Stimulated activated CD8-positive, alpha-beta memory T cell treated with anti-CD3 and anti-CD28 coated beads, Interleukin-15, amount 100 ng/mL, for 48 hours (primary cell): ENCODE data around the gene TNS3.
"Not testable (repeated sequence)": the region's sequence is repeated elsewhere in the genome, so short reads cannot be mapped to it uniquely, and the experiment has no call there.

ENCODE experiments used
- DNase-seq, 2 donors: peaks; one replicate each; pipeline ENCODE4 v3.0.0-alpha.2; 2020; ENCODE audit warnings: low read depth in 2 of 2

TNS3 gene

DNA sequence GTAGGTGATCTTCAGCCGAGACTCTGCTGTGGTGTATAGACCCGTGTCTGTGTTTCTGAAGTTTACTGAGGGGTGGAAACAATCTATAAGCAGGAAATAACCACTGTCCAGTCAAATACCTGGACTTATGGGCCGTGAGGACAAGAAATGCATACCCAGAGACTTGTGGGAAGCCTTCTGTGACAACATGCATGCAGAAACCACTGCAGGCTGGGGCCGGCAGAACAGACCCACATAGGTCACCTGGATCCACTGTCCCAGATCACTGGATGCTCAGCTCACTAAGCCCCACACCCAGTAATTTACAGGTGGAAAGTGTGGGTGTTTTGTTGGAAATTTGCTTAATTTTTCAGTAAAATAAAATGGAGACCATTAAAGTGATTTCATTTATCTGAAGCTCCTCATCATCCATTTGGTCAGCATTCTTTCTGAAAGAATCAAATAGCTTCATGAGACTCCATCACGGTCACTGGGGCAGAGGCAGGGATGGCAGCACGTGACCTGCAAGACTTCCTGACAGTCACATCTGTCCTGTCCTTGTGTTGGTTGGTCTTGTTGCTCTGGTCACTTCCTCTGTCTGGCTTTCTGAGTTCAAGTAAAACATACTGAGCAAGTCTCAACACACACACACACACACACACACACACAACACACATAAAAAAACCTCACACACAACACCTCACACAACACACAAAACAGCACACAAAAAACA is 108.3 kb downstream of the TNS3 start:
- DNase-seq: no peak

DNA sequence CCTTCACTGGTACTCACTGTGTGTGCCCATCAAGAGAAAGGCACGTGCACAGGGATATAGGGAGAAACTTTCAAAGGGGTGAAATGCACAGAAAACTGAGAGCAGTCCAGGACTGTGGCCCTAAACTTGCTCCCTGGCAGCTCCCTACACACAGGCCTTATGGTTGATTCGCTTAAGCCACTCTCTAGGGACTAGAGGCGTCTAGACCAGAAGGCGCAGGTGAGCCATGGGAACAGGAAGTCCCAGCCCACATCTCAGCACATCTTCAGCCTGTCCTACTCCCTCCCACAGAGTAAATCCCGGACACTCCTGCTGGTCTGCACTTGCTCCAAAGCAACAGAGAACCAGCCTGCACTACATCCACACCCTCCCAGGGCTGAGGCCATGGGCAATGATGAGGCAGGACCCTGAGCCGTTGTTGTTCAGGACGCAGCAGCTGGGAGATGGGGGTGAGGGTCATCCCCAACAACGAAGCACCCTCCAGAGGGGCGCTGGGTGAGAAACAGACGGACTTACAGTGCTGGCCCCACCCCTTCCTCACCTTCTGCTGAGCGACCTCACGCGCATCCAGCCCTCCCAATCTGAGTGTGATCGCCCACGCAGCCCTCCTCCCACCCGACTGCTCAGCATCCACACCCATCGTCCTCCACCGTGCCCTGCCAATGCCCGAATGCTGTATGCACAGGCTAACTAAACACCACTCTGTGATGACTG is 109.3 kb downstream of the TNS3 start:
- DNase-seq: no peak

DNA sequence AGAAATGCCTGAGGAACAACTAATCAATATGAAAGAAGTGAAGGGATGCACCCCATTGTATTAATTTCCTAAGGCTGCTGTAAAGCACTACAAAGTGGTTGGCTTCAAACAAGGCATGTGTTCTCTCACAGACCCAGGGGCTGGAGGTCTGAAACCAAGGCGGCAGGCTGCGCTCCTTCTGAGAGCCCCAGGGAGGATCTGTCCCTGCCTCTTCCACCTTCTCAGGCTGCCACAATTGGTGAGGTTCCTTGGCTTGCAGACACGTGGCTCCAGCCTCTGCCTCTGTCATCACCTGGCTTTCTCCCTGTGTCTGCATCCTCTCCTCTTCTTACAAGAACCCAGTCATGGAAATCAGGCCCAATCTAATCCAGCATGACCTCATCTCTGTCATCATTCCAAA is 110.1 kb downstream of the TNS3 start:
- DNase-seq: no peak

DNA sequence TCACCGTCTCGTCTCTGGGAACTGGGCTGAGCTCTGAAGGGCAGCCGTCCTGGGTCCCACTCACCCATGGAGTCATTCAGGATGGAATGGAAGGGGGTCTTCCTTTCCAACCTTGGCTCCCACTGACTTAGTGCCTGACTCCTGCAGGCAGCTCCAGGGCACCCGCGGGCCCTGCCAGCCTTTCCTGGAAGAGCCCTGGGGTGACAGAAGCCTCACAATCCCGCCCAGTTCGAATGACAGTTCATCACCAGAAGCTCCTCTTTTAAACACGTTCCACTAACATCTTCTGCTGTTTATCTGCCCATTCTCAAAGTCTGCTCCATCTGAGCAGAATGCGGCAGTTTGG is 110.6 kb downstream of the TNS3 start:
- no peak for DNase-seq

DNA sequence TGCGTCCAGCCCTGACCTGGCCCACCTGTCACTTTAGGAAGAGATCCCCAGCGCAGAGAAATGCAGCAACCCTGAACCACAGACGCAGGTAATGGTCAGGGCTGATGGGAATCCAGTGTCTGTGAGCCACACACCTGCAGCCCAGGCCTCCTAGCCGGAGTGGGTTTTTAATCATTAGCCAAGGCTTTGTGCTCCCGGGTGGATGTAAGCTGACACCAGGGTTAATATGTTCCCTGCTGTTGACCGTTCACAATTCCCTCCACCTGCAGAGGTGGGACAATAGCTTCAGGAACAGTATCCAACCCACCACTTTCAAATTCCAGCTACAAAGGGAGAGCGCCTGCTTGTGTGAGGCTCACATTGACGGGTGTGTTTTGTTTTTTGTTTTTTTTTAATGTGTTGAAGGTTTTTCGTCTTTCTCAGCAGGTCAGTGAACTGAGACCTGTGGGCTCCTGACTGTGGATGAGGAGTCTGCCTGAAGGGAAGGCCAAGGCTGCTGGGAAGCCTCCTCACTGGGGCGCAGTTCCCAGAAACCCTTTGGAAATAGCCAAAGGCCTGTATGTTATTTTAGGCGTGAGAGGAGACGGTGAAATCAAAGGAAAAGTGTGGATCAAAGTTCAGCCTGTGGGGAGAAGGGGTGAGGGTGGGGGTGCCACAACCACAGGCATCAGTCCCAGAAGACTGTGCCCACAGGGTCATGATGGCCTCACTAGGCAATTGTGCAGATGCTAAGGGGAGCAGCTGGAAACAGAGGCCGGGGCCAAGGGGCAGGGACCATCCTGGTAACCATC is 111.1 kb downstream of the TNS3 start:
- DNase-seq: no peak

DNA sequence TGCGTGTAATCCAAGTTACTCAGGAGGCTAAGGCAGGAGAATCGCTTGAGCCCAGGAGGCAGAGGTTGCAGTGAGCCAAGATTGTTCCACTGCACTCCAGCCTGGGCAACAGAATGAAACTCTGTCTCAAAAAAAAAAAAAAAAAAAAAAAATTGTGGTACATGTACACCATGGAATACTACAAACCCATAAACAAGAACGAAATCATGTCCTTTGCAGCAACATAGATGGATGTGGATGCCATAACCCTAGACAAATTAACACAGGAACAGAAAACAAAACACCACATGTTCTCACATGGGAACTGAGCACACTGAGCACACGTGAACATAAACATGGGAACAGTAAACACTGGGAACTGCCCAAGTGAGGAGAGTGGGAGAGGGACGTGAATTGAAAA is 112.1 kb downstream of the TNS3 start:
- not testable (repeated sequence) for DNase-seq

DNA sequence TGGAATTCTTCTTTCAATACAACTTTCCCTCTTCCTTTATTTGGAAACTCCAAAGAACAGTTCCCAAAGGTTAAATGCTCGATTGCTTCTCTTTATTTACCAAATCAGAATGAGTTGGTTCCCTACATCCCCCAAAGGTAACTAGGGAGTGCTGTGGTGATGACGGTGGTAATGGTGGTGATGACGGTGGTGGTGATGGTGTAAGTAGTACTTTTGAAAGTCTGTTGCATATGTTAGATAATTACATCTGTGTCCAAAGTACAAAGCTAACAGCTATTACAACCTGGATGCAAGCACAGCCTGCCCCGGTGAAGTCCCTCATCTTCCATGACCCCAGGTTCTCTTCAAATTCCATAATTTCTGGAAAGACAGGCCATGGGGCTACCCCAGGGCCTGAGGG is 115.1 kb downstream of the TNS3 start:
- no peak for DNase-seq

DNA sequence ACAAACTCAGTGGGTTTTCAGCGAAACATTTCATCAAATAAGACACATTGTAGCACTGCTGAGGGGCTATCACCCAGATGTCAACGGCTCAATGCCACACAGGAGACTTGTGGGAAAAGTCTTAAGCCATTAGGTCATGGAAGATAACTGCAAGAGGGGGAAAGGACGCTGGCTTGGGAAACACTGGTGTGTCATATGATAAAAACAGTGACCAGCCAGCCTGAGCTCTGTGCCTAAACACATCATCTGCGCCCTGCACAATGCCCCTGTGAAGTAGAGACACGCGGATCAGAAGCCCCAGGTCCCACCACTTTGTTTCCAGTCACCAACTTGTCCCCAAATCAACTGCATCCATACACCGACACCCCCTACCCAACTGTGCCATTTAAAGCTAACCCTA is 116.7 kb downstream of the TNS3 start:
- DNase-seq: no peak

DNA sequence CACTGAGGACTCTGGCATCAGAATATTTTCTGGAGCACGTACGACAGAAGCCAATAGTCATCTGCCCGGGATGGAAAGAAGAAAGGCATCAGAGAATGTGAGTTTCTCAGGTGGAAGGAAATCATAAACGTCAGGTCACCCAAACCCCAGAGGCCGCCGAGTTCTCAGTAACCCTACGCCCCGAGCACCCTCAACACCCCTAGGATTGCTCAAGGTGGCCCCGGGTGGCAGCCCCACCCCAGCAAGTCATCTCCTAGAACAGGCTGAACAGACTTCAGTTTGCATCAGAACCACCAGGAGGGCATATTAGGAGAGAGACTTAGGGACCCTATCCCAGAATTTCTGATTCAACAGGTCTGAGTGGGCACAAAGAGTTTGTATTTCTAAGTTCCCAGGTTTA is 117.6 kb downstream of the TNS3 start:
- DNase-seq: no peak

DNA sequence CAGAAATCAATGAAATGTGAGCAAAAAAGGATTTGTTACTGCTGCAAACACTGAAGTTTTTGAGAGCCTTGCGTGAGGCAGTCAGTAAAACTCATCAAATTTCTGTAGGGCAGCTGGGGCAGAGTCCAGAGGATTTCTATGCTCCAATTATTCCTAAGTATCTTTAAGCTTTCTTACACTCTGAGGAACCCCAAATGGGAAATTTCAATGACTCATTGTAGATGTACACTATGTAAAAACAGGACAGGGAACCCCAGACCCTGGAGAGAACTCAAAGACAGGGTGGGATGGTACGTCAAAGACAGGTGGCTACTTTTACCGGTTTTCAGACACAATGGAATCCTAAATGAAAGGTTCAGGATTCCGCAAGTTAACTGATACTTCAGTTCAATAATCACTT is 120.2 kb downstream of the TNS3 start:
- no peak for DNase-seq

DNA sequence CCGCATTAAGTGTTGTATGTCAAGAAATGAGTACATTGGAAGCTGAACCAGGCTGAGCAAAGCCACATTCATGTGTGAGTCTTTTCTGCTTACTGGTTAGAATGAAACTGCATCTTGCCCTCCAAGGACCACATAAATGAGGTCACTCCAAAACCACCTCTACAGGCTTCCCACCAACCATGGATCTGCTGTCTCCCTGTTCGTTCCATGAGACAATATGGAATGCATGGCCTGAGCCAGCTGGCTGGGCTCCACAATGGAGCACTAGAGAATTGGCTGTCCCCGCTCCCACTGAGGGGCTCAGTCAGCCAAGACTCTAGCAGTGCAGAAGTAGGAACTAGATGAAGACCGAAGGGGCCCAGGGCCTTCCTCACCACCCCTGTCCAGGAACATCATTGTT is 120.8 kb downstream of the TNS3 start:
- DNase-seq: no peak

DNA sequence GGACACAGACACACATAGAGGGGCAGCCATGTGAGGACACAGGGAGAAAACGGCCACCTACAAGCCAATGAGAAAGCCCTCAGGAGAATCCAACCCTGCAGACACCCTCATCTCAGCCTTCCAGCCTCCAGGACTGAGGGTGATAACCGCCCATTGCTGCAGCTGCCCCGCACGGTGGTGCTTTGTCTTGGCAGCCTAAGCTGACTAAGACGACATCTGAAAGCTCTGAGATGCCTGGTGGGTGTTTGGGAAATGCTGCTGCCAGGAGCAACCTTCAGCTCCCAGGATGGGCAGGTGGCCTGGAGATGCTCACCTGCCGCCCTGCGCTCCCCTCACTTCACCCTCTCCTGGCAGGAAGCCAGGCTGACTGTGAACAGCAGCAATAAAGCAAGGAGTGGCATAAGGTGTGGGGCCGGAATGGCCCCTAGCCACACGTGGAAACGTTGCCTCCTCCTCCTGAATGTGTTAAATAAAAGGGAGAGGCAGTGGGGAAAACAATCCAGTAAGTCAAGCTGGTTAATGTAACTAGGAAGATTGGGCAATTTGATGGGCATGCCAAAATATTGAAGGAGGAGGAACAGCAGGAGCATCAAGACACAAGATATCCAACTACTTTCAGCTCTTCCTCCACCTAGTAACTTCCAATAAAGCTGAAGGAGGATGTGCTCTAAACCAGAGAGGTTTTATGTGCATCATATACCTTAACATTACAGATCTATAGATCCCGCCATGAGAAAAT is 121.5 kb downstream of the TNS3 start:
- DNase-seq: no peak

DNA sequence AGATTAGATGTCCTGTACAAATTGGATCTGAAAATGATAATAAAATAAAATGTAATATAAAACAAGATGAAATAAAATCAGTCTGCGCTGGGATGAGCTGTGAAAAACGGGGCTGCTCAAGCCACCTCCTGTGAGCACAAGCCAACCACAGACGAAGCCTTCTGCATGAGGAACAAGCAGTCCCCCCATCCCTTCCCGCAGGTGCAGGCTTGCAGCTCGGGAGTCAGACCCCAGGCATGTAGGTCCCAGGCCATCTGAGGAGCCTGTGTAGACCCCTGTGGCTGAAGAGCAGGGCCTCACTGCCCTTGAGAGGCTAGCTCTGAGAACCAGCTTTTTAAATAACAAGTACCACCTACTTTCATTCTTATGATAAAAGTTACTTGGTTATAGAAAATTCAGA is 123.4 kb downstream of the TNS3 start:
- no peak for DNase-seq

DNA sequence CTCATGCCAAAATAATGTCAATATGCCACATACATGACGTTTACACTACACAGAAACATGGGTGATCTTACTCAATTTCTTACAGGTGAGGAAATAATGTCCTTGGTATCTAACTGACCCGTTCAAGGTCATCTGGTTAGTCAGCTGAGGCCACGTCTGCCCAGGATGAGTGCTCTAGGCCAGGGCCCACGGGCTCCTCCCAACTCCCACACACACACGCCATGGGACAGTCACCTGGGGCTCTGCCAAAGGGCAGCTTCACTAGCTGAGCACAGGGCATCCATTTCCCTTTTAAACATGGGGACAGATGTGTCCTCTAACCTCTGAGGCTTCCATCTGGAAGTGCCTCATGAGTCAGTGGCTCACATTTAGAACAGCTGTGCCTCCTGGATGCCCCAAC is 123.9 kb downstream of the TNS3 start:
- DNase-seq: no peak

DNA sequence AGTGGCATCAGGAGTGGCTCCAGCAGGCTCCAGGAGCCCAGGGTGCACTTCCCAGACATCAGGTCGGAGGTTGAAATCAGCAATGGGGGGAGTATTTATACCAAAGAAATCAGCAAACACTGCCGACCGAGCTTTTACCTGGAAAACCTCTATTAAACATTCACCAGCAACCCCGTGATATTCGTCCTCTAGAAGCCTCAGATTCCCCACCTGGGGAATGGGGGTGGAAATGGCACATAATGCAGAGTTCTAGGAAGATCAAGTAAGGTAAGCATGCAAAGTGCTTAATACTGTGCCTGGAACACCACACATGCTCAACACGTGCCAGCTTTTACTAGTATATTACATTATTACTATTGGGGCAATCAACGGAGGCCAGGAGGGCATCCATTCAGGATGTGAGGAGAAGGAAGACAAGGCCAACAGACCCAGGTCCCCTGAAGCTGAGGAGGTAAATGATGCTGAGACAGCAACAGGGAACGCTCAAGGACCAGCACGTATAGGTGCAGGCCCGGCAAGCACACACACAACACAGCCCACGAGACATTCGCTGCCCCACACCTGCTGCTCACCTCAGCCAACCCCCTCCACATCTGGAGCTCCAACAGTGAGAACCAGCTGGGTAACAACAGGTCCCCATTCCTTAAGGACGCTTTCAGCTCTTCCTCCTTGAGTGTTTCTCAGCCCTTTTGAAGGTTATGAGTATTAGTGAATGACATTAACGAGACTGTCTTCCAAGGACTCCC is 125.5 kb downstream of the TNS3 start:
- no peak for DNase-seq

DNA sequence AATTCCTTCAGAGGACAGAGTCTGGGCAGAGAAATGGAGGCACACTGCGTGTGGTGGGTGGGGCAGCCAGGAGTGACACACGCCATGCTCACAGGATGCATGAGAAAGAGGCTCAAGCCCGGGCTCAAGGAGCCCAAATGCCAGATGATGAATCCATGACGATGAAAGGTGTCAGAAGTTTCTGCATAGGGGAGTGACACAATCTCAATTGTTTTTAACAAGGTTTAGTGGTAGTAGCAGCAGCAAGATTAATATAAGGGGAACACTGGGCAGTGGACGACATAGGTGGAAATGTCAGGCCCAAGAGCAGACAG is 126.1 kb downstream of the TNS3 start:
- no peak for DNase-seq

DNA sequence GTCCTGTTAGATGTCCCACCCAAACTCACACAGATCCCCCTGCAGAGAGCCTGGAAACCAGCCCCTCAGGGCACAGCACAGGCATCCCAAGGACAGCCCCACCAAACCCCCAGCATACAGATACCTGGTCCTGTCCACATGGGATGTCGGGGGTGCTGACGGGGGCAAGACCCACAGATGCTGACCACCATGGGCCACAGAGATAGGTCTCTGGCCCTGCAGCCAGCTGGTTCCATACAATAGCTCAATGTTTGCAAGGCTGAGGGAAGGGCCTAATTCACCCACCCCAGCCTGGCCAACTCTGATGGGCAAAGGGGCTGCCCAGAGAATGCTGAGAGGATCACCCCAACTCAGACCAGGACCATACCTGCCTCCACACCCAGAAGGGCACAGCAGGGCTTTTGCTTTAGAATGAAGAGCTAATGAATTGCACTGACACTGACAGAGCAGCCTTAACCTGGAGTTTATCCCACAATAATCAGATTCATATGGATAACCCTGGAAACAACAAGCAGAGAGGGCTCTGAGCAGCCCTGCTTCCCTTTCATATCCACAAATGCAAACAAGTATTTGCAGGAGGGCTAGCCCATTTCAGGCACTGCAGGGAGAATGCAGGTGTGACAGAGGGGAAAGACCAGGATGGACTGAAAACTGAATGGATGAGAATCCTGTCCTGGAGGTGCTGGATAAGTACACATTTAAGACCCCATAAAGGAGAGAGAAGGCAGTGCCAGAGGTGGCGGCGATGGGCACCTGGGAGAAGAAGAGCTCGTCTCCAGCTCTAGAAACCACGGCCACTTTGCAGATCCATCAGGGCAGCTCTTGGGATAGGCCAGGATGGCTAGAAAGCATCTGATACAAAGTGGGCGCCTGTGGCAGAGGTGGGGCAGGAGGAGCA is 126.7 kb downstream of the TNS3 start:
- DNase-seq: no peak

DNA sequence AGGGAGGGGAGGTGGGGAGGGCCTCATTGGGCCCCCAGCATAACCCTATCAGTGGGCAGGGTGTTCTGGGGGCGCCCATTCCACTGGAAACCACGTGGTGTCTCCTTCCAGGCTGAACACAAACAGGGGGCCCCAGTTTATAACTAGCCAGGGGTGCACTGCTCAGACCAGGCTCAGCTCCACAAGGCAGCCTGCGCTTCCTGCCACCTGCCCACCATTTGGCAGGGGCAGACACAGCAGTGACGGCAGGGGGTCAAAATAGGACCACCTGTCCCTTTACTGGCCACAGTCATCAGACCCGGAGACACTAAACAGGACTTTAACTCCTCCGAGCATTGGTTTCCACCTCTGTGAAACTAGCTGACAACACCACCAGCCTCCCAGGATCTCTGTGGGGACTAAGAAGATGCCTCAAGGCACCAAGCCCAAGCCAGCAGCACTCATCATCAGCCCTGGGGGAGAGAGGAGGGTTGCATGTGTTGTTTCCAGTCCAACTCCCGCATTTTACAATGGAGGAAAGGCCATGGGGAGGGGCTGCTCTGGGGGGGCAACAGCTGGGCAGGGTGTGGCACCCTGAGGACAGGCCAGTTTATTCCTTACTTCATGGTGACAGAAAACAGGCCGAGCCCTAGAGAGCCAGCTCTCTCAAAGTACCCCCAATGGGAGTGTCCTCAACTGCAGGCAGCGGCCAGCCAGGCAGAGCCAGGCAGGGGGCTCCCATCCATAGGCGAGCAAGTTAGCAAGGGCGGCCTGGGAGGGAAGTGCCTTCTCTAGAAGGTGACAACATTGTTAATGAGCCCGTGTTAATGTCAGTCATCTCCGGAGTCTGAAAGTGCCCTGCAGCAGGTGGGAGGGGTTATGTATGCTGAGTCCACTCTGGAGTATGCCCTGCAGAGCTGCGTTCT is 127.6 kb downstream of the TNS3 start:
- DNase-seq: no peak
